CD4-positive, alpha-beta T cell treated with Interferon alpha-2 for 1 hour (primary cell): ENCODE results near the gene ARHGEF26.

Experiments
- DNase-seq, 2 donors: peaks; one replicate each; pipeline ENCODE4 v3.0.0-alpha.2; 2020 to 2022

ARHGEF26 gene

GRCh38 chr3:154217671-154218070, 96.5 kb downstream of the ARHGEF26 start:
- no peak for DNase-seq

DNA sequence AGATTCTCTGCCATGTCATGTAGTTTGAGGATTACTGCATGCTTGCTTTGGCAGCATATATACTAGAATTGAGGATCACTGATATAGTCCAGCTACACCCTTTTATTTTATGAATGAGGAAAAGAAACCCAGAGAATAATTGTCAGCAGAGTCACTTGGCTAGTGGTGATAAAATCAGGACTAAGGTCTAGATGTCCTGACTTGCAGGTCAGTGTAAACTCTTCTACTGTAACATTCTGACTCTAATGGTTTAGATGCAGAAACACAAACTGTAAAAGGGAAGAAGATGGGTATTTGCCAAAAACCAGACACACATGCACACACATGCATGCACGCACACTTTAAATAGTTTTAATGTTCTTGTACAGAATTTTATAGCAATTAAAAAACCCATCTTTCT, 97.5 kb downstream of the ARHGEF26 start:
- DNase-seq: no peak

DNA sequence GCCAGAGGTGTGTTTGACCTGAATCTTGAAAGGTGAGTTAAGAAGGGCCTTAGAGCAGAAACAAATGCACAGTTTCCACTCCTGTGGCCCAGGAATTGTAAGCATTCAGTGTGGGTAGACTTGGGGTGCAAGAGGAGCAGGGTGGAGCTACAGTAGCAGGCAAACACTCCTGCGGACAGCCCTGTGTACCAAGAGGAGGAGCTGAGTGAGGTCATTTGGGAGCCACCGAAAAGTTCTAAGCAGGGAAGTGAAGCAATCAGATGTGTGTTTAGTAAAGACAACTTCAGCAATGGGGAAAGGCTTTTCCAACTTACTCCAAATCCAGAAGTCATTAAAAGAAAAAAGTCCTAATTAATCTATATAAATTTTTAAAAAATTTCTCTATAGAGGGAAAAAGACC, 99.3 kb downstream of the ARHGEF26 start:
- DNase-seq: no peak

- DNase-seq: no peak
Observed at GRCh38 chr3:154223519-154223918, 102.3 kb downstream of the ARHGEF26 start.

DNA sequence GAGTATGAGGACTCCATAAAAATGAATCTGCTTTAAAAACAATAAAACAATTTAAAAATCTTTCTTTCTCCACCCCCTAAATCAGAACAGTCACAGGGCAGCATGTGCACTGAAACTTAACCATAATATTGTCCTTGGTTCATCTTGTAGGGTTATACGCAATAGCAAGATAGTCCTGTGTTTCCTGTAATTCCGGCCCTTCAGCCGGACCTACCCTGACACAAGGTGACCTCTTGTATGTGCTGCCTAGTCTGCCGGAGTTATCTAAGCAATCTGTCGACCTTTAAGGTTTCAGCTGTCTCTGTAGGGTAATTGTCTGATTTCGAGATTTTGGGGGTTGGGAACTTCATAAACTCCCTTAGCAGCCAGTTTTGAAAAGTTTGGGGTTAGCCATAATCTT, 103.2 kb downstream of the ARHGEF26 start:
- DNase-seq: no peak

DNA sequence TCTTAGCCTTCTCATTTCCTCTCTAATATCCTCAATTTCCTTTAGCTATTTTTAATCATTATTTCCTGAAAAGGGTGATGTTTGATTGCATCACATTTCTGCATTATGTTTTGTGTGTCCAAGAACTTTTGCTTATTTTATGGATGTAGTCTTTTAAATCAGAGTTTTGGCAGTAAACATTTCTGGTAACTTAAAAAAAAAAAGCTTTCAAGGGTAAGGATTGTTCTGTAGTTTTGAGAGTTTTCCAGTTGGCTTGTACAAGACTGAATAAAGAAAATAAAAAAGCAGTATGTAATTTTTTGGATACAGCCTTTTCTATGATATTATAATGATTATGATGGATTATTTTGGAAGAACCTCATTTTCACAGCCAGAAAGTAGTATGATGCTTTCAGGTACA, 103.7 kb downstream of the ARHGEF26 start:
- no peak for DNase-seq

DNA sequence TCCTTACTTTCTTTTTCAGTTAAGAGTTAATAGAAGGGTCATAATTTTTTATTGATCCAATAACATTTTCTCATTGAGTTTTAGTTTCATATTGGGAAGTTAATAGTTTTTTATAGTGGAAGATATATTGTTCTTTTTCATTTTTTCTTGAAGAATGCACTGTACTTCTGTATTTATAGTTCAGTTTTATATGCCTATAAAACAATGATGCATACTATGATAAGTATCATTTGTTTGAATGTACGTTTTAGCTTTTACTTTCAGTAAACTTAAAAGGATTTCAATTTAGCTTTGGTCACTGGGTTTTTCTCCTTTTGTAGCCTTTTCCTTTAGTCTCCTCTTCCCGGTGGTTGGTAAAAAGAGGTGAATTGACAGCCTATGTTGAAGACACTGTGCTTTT, 104.3 kb downstream of the ARHGEF26 start:
- DNase-seq: no peak

DNA sequence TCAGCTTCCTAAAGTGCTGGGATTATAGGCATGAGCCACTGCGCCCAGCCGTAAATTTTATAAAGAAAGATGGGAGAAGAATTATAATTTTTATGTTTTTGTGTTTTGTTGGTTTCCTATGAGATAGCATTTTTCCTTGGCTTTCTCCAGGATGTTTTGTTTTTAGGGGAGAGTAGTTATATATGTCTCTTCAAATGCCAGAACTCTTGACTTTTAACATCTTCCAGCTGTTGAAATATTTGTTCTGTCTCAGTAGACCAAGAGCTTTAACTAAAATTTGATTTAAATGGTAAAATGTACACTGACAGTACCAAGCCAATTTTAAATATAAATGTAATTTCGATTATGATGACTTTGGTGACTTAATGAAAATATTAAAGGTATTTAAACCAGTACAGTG, 106.3 kb downstream of the ARHGEF26 start:
- no peak for DNase-seq

GRCh38 chr3:154228561-154229216, 107.5 kb downstream of the ARHGEF26 start:
- no peak for DNase-seq

DNA sequence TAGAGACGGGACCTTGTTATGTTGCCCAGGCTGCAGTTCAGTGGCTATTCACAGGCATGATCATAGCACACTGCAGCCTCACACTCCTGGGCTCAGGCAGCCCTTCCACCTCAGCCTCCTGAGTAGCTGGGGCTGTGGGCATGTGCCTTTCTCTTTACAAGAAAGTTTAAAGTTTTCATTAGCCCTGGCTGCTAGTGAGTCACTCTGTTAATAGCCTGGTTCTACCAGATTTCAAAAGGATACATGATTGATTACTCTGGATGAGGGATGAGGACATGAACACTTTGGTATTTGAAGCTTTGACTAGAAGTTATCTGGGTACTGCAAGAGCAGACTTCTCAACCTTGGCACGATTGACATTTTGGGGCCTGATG, 108.0 kb downstream of the ARHGEF26 start:
- DNase-seq: no peak

- DNase-seq: no peak
Observed at GRCh38 chr3:154235330-154235729, 114.1 kb downstream of the ARHGEF26 start.

GRCh38 chr3:154236331-154236730, 115.1 kb downstream of the ARHGEF26 start:
- DNase-seq: no peak

DNA sequence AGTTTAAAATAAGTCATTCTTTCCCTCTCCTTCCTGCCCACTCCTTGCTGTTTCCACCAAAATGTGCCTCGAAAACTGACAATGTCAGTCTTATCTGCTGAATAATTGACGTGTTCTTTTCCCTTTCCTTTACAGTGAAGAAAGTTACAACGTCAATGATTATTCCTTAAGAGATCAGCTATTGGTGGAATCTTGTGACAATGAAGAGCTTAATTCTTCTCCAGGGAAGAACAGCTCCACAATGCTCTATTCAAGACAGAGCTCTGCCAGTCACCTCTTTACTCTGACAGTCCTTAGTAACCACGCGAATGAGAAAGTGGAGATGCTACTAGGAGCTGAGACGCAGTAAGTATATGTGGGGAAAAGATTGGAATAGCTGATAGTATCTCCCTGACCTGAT, 119.0 kb downstream of the ARHGEF26 start:
- DNase-seq: no peak

DNA sequence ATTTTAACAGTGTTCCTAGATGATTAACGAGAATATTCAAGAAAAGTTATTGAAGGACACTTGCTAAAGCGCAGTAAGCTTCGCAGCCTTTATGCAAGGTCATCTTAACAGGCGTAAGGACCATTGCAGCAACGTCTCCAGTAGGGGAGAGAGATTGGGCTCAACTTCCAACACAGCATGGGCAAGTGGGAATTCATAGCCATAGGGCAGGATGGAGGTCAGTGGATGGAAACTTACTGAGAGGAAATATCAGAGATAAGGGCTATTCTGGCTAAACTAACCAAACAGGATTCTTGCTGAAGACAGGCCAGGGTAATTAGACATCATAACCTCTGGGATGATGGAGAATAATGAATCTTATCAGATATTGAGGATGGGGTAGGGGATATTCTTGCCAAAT, 120.3 kb downstream of the ARHGEF26 start:
- DNase-seq: no peak

DNA sequence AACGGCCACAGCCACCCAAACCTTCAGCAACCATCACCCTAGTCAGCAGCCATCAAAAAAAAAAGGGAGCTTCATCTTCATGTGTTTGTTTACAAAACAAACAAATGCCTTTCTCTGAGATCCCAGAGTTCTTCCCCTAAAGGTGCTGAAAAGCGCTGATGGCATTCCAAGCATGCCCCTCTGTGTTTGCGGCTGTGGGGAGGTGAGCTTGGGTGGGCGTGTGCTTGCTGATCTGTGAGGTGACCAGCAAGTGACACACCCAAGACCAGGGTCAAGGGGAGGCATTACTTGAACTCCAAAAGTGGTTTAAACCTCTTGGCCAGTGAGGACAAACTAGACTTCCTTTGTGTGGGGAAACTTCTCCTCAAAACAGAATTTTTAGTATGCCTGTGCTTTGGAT, 121.6 kb downstream of the ARHGEF26 start:
- DNase-seq: no peak

DNA sequence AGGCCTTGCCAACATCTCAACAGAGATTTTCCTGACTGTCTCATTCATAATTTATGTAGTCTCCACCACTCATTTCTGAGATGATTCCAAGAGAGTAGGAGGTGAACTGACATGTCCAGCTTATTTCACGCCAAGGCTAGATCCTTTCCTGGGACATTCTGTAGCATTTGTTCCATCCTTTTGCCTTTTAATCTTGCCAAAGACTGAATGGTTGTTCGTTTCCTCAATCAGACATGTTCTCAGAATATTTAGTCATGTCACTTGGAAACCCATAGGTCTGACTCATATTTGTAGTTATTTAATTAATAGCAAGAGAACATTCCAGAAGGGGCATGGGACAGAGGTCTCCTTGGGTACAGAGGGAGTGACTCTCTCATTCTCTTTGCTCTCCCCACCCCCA, 122.2 kb downstream of the ARHGEF26 start:
- DNase-seq: no peak

GRCh38 chr3:154244644-154245043, 123.5 kb downstream of the ARHGEF26 start:
- no peak for DNase-seq

DNA sequence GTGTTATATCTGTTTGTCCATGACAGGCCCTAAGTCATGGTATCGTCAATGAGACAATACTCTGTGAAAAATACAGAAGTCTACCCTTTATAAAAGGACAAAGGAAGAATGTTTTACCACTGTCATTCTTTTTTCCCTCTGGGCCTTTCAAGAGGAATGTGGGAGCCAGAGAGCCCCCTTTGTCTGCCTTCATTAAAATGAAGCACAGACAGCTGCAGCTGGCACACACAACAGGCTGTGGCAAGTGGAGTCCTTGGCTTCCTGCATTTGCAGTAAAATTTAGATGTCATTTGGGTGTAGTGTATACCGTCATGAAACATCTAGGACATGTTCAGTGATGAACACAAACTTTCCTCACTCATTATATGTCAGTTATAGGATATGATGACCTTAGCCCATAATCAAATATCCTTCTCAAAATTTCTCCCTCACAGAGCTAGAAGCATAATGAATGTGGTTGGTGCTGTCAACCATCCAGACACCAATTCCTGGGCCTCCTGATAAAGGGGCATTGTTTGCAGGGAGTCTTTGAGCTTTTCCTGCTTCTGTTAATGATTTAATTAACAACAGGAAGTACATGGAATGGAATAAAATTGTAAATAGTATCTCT, 126.7 kb downstream of the ARHGEF26 start:
- no peak for DNase-seq

- no peak for DNase-seq
Observed at GRCh38 chr3:154250291-154250690, 129.1 kb downstream of the ARHGEF26 start.

DNA sequence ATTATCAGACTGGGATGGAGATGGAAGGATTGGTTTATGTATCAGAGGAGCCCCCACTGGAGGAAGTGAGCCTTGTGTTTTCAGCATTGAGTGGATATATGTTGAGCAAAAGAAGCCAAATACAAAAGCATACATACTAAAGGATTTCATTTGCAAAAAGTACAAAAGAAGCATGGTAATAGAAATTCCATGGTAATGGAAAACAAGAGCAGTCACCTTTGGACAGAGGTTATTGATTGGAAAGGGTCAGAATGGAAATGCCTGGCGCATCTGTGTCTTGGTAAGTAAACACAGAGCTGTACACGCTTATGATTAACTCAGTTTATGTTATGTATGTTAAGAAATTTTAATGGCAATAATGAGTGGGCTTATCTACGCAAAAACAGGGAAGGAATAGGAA, 130.4 kb downstream of the ARHGEF26 start:
- DNase-seq: no peak

- DNase-seq: peak; percentile 58 to 63
Observed at GRCh38 chr3:154252759-154253638, 131.8 kb downstream of the ARHGEF26 start.

GRCh38 chr3:154254527-154254926, 133.3 kb downstream of the ARHGEF26 start:
- DNase-seq: no peak

- DNase-seq: no peak
Observed at GRCh38 chr3:154273381-154273780, 152.2 kb downstream of the ARHGEF26 start.

DNA sequence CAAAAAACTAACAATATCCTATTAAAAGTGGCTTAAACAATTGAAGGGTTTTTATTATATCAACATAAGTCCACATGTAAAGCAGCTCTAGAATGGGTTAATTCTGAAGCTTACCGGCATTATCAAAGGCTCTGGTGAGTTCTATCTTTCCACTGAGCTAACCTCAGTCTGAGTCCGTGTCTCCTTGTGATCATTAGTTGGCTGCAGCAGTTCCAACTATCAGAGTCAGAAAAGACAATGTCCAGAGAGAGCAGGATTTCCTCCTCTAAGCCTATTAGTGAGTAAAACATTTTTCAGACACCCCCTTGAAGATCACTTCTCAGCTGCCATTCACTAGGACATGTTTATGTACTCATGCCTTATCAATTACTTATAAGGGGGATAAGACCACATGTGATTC, 153.2 kb downstream of the ARHGEF26 start:
- DNase-seq: no peak
